Mesothelial cell of epicardium (in vitro differentiated cells): ENCODE results near the gene ISG15. TPM values are rescaled to one million over a fixed set of nuclear protein-coding genes. Genes with fewer than 3 reads are reported as not detected.

Experiments used
- DNase-seq, 2 experiments: peaks; one replicate each; pipeline ENCODE4 v3.0.0; 2021; ENCODE audit warnings: low spot score in 2 of 2; ENCODE audit not compliant: unreplicated experiment in 2 of 2
- H3K27ac Mint-ChIP-seq: 2 replicates; pipeline ENCODE4 v1.8.0; 2021; ENCODE audit warnings: mixed read lengths
- H3K27me3 Mint-ChIP-seq: 2 replicates; pipeline ENCODE4 v1.8.0; 2021; ENCODE audit warnings: low read depth, mixed read lengths
- H3K36me3 Mint-ChIP-seq: 2 replicates; pipeline ENCODE4 v1.8.0; 2021; ENCODE audit warnings: mixed read lengths
- H3K4me1 Mint-ChIP-seq: 2 replicates; pipeline ENCODE4 v1.8.0; 2021; ENCODE audit warnings: mixed read lengths
- H3K4me3 Mint-ChIP-seq: 2 replicates; pipeline ENCODE4 v1.8.0; 2021; ENCODE audit warnings: mild to moderate bottlenecking, moderate library complexity, mixed read lengths
- H3K9me3 Mint-ChIP-seq: 2 replicates; pipeline ENCODE4 v1.8.0; 2021; ENCODE audit warnings: mixed read lengths
- CTCF ChIP-seq: fragments of 200-600 bp; sonication (generic); IDR thresholded peaks from one replicate; pipeline ENCODE4 v1.5.0; 2021; ENCODE audit warnings: antibody characterized with exemption; ENCODE audit not compliant: unreplicated experiment
- total RNA-seq: library from RNA; stranded (reverse); gene quantifications from 3 replicates; pipeline ENCODE4 v1.2.1, GENCODE V29; 2021

The ISG15 gene
- total RNA-seq, 1 donor from 2014 or later: 139 TPM

- Mint-ChIP-seq H3K27me3 (no peaks in the 10 kb centered on the region), H3K4me3 (peak overlapping the region; percentile 78), H3K9me3 (no peaks in the 10 kb centered on the region), H3K27ac (no peak overlapping the region), H3K36me3 (peaks cover 3% of the 10 kb centered on the region), H3K4me1 (peaks cover 29% of the 10 kb centered on the region)
- no peak for DNase-seq
- TF ChIP-seq CTCF: no peak
Observed at GRCh38 chr1:1020415-1021009, 7.2 kb downstream of the ISG15 start.

- Mint-ChIP-seq H3K9me3 (no peaks in the 10 kb centered on the region), H3K4me1 (peaks cover 35% of the 10 kb centered on the region), H3K27ac (peak overlapping the region; percentile 79), H3K36me3 (peaks cover 3% of the 10 kb centered on the region), H3K27me3 (no peaks in the 10 kb centered on the region), H3K4me3 (peak overlapping the region; percentile 78)
- no peak for TF ChIP-seq CTCF
- DNase-seq: no peak
Observed at GRCh38 chr1:1021010-1021919, 8.0 kb downstream of the ISG15 start.

GRCh38 chr1:1021920-1022259 is 8.6 kb downstream of the ISG15 start:
- TF ChIP-seq CTCF: no peak
- DNase-seq: no peak
- H3K4me1 Mint-ChIP-seq: peaks cover 38% of the 10 kb centered on the region
- no peaks in the 10 kb centered on the region for H3K27me3 Mint-ChIP-seq
- H3K27ac Mint-ChIP-seq: no peak overlapping the region
- H3K9me3 Mint-ChIP-seq: no peaks in the 10 kb centered on the region
- H3K4me3 Mint-ChIP-seq: peak overlapping the region; percentile 78
- H3K36me3 Mint-ChIP-seq: peaks cover 3% of the 10 kb centered on the region

- Mint-ChIP-seq H3K27ac (peak overlapping the region; percentile 25), H3K27me3 (no peaks in the 10 kb centered on the region), H3K36me3 (no peaks in the 10 kb centered on the region), H3K4me1 (peaks cover 37% of the 10 kb centered on the region), H3K4me3 (peak overlapping the region; percentile 78), H3K9me3 (no peaks in the 10 kb centered on the region)
- DNase-seq: no peak
- no peak for TF ChIP-seq CTCF
Observed at GRCh38 chr1:1022302-1023009, 9.2 kb downstream of the ISG15 start.

- Mint-ChIP-seq H3K9me3 (no peaks in the 10 kb centered on the region), H3K4me1 (peaks cover 38% of the 10 kb centered on the region), H3K27ac (peak overlapping the region; percentile 79), H3K4me3 (no peak overlapping the region), H3K36me3 (no peaks in the 10 kb centered on the region), H3K27me3 (no peaks in the 10 kb centered on the region)
- DNase-seq: no peak
- TF ChIP-seq CTCF: no peak
Observed at GRCh38 chr1:1023700-1024099, 10.4 kb downstream of the ISG15 start.
